H9 (cell line): ENCODE results near the gene CES2. TPM values are rescaled to one million over a fixed set of nuclear protein-coding genes. Genes with fewer than 3 reads are reported as not detected.

ENCODE experiments used
- DNase-seq: peaks from one replicate; pipeline ENCODE4 v3.0.0-alpha.2; 2017
- H2AFZ ChIP-seq: one replicate; pipeline ENCODE4 v1.6.1; 2013; ENCODE audit warnings: mild to moderate bottlenecking, low read length, control low read depth, moderate library complexity
- H2AK5ac ChIP-seq: 2 replicates; pipeline ENCODE4 v1.6.1; 2013; ENCODE audit warnings: low read length, control low read depth, mixed read lengths; ENCODE audit not compliant: insufficient read length
- H2BK120ac ChIP-seq: one replicate; pipeline ENCODE4 v1.6.1; 2013; ENCODE audit warnings: low read depth, mild to moderate bottlenecking, low read length, control low read depth, inconsistent platforms; ENCODE audit not compliant: poor library complexity, severe bottlenecking
- H2BK12ac ChIP-seq: 2 replicates; pipeline ENCODE4 v1.6.1; 2013; ENCODE audit warnings: low read length, control low read depth, mixed read lengths, low read depth; ENCODE audit not compliant: insufficient read length
- H2BK15ac ChIP-seq: 2 replicates; pipeline ENCODE4 v1.6.1; 2013; ENCODE audit warnings: low read depth, low read length, control low read depth
- H2BK20ac ChIP-seq: one replicate; pipeline ENCODE4 v1.6.1; 2013; ENCODE audit warnings: low read depth, mild to moderate bottlenecking, low read length, control low read depth, inconsistent platforms; ENCODE audit not compliant: poor library complexity, severe bottlenecking
- H2BK5ac ChIP-seq: 2 replicates; pipeline ENCODE4 v1.6.1; 2013; ENCODE audit warnings: low read length, control low read depth, mixed read lengths; ENCODE audit not compliant: insufficient read length
- H3K14ac ChIP-seq: 2 replicates; pipeline ENCODE4 v1.6.1; 2013; ENCODE audit warnings: low read length, control low read depth; ENCODE audit not compliant: insufficient read depth
- H3K18ac ChIP-seq: 2 replicates; pipeline ENCODE4 v1.6.1; 2013; ENCODE audit warnings: low read depth, mild to moderate bottlenecking, mixed read lengths, low read length, control low read depth; ENCODE audit not compliant: insufficient read length
- H3K23ac ChIP-seq: 2 replicates; pipeline ENCODE4 v1.6.1; 2013; ENCODE audit warnings: low read length, control low read depth, mixed read lengths, low read depth; ENCODE audit not compliant: insufficient read length
- H3K23me2 ChIP-seq: 2 replicates; pipeline ENCODE4 v1.6.1; 2013; ENCODE audit warnings: low read depth, mild to moderate bottlenecking, mixed read lengths, low read length, control low read depth; ENCODE audit not compliant: insufficient read length, poor library complexity, severe bottlenecking
- H3K27ac ChIP-seq: 2 replicates; pipeline ENCODE4 v1.5.1; 2013; ENCODE audit warnings: low read length, control low read depth, mixed read lengths, low read depth; ENCODE audit not compliant: insufficient read length
- H3K27me3 ChIP-seq: 2 replicates; pipeline ENCODE4 v1.6.1; 2013; ENCODE audit warnings: low read length, control low read depth, inconsistent platforms; ENCODE audit not compliant: insufficient read depth
- H3K4ac ChIP-seq: 2 replicates; pipeline ENCODE4 v1.6.1; 2013; ENCODE audit warnings: low read depth, mild to moderate bottlenecking, control low read depth, inconsistent platforms, low read length, moderate library complexity
- H3K4me1 ChIP-seq: 2 replicates; pipeline ENCODE4 v1.6.1; 2013; ENCODE audit warnings: low read length, control low read depth, inconsistent platforms; ENCODE audit not compliant: insufficient read depth
- H3K4me2 ChIP-seq: 2 replicates; pipeline ENCODE4 v1.6.1; 2013; ENCODE audit warnings: low read length, control low read depth, mixed read lengths; ENCODE audit not compliant: insufficient read length, insufficient read depth
- H3K56ac ChIP-seq: 2 replicates; pipeline ENCODE4 v1.6.1; 2013; ENCODE audit warnings: low read depth, mild to moderate bottlenecking, mixed read lengths, low read length, control low read depth; ENCODE audit not compliant: insufficient read length
- H3K79me1 ChIP-seq: 2 replicates; pipeline ENCODE4 v1.6.1; 2013; ENCODE audit warnings: low read depth, mild to moderate bottlenecking, moderate library complexity, low read length, control low read depth, inconsistent platforms; ENCODE audit not compliant: insufficient read depth, poor library complexity, severe bottlenecking
- H3K79me2 ChIP-seq: 2 replicates; pipeline ENCODE4 v1.6.1; 2013; ENCODE audit warnings: low read length, control low read depth, inconsistent platforms; ENCODE audit not compliant: insufficient read depth
- H3K9ac ChIP-seq: 2 replicates; pipeline ENCODE4 v1.6.1; 2013; ENCODE audit warnings: low read length, control low read depth, mixed read lengths; ENCODE audit not compliant: insufficient read length; ENCODE audit errors: extremely low read depth
- H3K9me3 ChIP-seq: one replicate; pipeline ENCODE4 v1.6.1; 2013; ENCODE audit warnings: low read depth, low read length, inconsistent platforms; ENCODE audit not compliant: control insufficient read depth
- H3T11ph ChIP-seq: one replicate; pipeline ENCODE4 v1.6.1; 2013; ENCODE audit warnings: mild to moderate bottlenecking, low read length, control low read depth, inconsistent platforms
- H4K20me1 ChIP-seq: one replicate; pipeline ENCODE4 v1.6.1; 2013; ENCODE audit not compliant: control insufficient read depth, insufficient read length, insufficient read depth
- H4K5ac ChIP-seq: 2 replicates; pipeline ENCODE4 v1.6.1; 2013; ENCODE audit warnings: low read depth, mild to moderate bottlenecking, mixed read lengths, low read length, control low read depth; ENCODE audit not compliant: insufficient read length
- H4K8ac ChIP-seq: replicated peaks from 2 replicates; pipeline ENCODE4 v1.6.1; 2013; ENCODE audit warnings: low read length, control low read depth, mixed read lengths, low read depth; ENCODE audit not compliant: insufficient read length
- H4K91ac ChIP-seq: 2 replicates; pipeline ENCODE4 v1.6.1; 2013; ENCODE audit warnings: low read depth, mild to moderate bottlenecking, moderate library complexity, mixed read lengths, low read length, control low read depth; ENCODE audit not compliant: insufficient read length
- H3K27ac Mint-ChIP-seq, 3 experiments: 2 replicates in 2 of 3; 3 replicates in 1 of 3; pipeline ENCODE4 v1.8.0; 2020 to 2021; ENCODE audit warnings: mixed read lengths in 3 of 3, mild to moderate bottlenecking in 1 of 3, moderate library complexity in 1 of 3
- H3K27me3 Mint-ChIP-seq: 2 replicates; pipeline ENCODE4 v1.8.0; 2021; ENCODE audit warnings: low read depth, mild to moderate bottlenecking, moderate library complexity, mixed read lengths
- H3K36me3 Mint-ChIP-seq, 3 experiments: 2 replicates in 2 of 3; 3 replicates in 1 of 3; pipeline ENCODE4 v1.8.0; 2020 to 2021; ENCODE audit warnings: low read depth in 3 of 3, mixed read lengths in 3 of 3; ENCODE audit not compliant: insufficient read depth in 1 of 3
- H3K4me1 Mint-ChIP-seq, 2 experiments: 2 replicates each; pipeline ENCODE4 v1.8.0; 2020; ENCODE audit warnings: mixed read lengths in 2 of 2
- H3K4me3 Mint-ChIP-seq, 2 experiments: 2 replicates in 1 of 2; 3 replicates in 1 of 2; pipeline ENCODE4 v1.8.0; 2020 to 2021; ENCODE audit warnings: mild to moderate bottlenecking in 2 of 2, mixed read lengths in 2 of 2, moderate library complexity in 1 of 2
- H3K9me3 Mint-ChIP-seq, 2 experiments: 2 replicates in 1 of 2; 3 replicates in 1 of 2; pipeline ENCODE4 v1.8.0; 2020; ENCODE audit warnings: mild to moderate bottlenecking in 2 of 2, mixed read lengths in 2 of 2, moderate library complexity in 1 of 2
- CTCF ChIP-seq: fragments of 200-600 bp; sonication (generic); conservative IDR thresholded peaks from 3 replicates; pipeline ENCODE4 v1.8.0; 2021; ENCODE audit warnings: antibody characterized with exemption, mild to moderate bottlenecking
- WGBS: extraction: QIAGEN DNeasy Blood & Tissue Kit; methylation state at CpG from one replicate; pipeline ENCODE4 v1.1.7; 2013; ENCODE audit warnings: missing lambda C conversion rate, low lambda C conversion rate, mixed read lengths; ENCODE audit not compliant: insufficient read length; ENCODE audit errors: extremely low coverage; 5-methylcytosine and 5-hydroxymethylcytosine counted together
- total RNA-seq: library from RNA; stranded (reverse); gene quantifications from 2 replicates; pipeline ENCODE4 v1.2.1, GENCODE V29; 2021

The CES2 gene
- total RNA-seq, 1 experiment from 2014 or later, result 28.2 TPM

GRCh38 chr16:66970775-66971720, 35.7 kb downstream of the CES2 start:
- H3K36me3 Mint-ChIP-seq, result no peaks in the 10 kb centered on the region
- Histone ChIP-seq H3K4me1 (no peaks in the 10 kb centered on the region; the same call in 1 of the 2 replicates), H3K14ac (no peak overlapping the region), H3K18ac (no peak overlapping the region), H2BK12ac (no peak overlapping the region), H3K9me3 (no peaks in the 10 kb centered on the region), H3K27ac (no peak overlapping the region), H3K9ac (no peak overlapping the region), H2AFZ (no peak overlapping the region), H3K27me3 (no peaks in the 10 kb centered on the region), H2BK5ac (no peak overlapping the region), H3K56ac (no peak overlapping the region), H2BK120ac (no peak overlapping the region), H2BK20ac (no peak overlapping the region), H3K23me2 (no peaks in the 10 kb centered on the region), H3K79me2 (no peaks in the 10 kb centered on the region), H3K79me1 (no peaks in the 10 kb centered on the region), H4K8ac (no peak overlapping the region), H4K20me1 (no peaks in the 10 kb centered on the region), H2BK15ac (no peak overlapping the region), H3T11ph (no peak overlapping the region), H3K23ac (no peak overlapping the region), H4K5ac (no peak overlapping the region), H3K4ac (no peak overlapping the region), H4K91ac (no peak overlapping the region), H2AK5ac (no peak overlapping the region), H3K4me2 (no peak overlapping the region)
- H3K9me3 Mint-ChIP-seq, result no peaks in the 10 kb centered on the region; a peak in 1 of 5 replicates
- DNase-seq, result no peak
- H3K4me1 Mint-ChIP-seq, result peaks cover 8 to 10% of the 10 kb centered on the region in 2 experiments
- H3K4me3 Mint-ChIP-seq, result no peak overlapping the region
- peaks cover 6% of the 10 kb centered on the region; the same call in 1 of the 2 replicates for H3K27me3 Mint-ChIP-seq
- no peak for TF ChIP-seq CTCF
- no CpG with 5 or more reads among the region's 10 CpGs for WGBS
- H3K27ac Mint-ChIP-seq, result no peak overlapping the region
